HG03521 (cell line): Measurements from ENCODE around the gene FER.
"Not testable (repeated sequence)": the region's sequence is repeated elsewhere in the genome, so short reads cannot be mapped to it uniquely, and the experiment has no call there.

ENCODE experiments used
- ATAC-seq: cut with Tn5 transposase; IDR thresholded peaks from one replicate; pipeline ENCODE4 v1.9.1; 2021; ENCODE audit warnings: mild to moderate bottlenecking, moderate library complexity; ENCODE audit not compliant: unreplicated experiment

Gene FER

GRCh38 chr5:108747774-108748400, at the start of gene FER:
TSS of gene FER (plus strand) at chr5:108747897. CDS start at chr5:108798183, 50,286 bp downstream.
- peak; percentile 20 for ATAC-seq

- ATAC-seq, result not testable (repeated sequence)
Observed at GRCh38 chr5:108700388-108700787, 47.3 kb upstream of the FER start.

- ATAC-seq, result no peak
Observed at GRCh38 chr5:108700930-108701329, 46.8 kb upstream of the FER start.

GRCh38 chr5:108702546-108702945, 45.2 kb upstream of the FER start:
- ATAC-seq, result no peak

- ATAC-seq, result no peak
Observed at GRCh38 chr5:108703313-108703712, 44.4 kb upstream of the FER start.

GRCh38 chr5:108707141-108707540, 40.6 kb upstream of the FER start:
- no peak for ATAC-seq

- ATAC-seq, result no peak
Observed at GRCh38 chr5:108711898-108712297, 35.8 kb upstream of the FER start.

- no peak for ATAC-seq
Observed at GRCh38 chr5:108715408-108715807, 32.3 kb upstream of the FER start.

- ATAC-seq, result peak; percentile 51
Observed at GRCh38 chr5:108720391-108720790, 27.3 kb upstream of the FER start.

- ATAC-seq, result no peak
Observed at GRCh38 chr5:108726446-108727235, 21.1 kb upstream of the FER start.

- ATAC-seq, result no peak
Observed at GRCh38 chr5:108727236-108727650, 20.5 kb upstream of the FER start.

GRCh38 chr5:108727651-108728565, 19.8 kb upstream of the FER start:
- peak; percentile 71 for ATAC-seq

GRCh38 chr5:108728566-108729241, 19.0 kb upstream of the FER start:
- peak; percentile 7 for ATAC-seq

- ATAC-seq, result no peak
Observed at GRCh38 chr5:108729242-108729615, 18.5 kb upstream of the FER start.

GRCh38 chr5:108730617-108731340, 16.9 kb upstream of the FER start:
- peak; percentile 40 for ATAC-seq

GRCh38 chr5:108735790-108736189, 11.9 kb upstream of the FER start:
- no peak for ATAC-seq

GRCh38 chr5:108736855-108737254, 10.8 kb upstream of the FER start:
- ATAC-seq, result no peak

- no peak for ATAC-seq
Observed at GRCh38 chr5:108739376-108739775, 8.3 kb upstream of the FER start.

GRCh38 chr5:108739906-108740305, 7.8 kb upstream of the FER start:
- no peak for ATAC-seq

GRCh38 chr5:108743319-108743718, 4.4 kb upstream of the FER start:
- no peak for ATAC-seq
